IMR-90 (cell line): Measurements from ENCODE around the gene RIIAD1. TPM values are rescaled to one million over a fixed set of nuclear protein-coding genes. Genes with fewer than 3 reads are reported as not detected.

Source experiments
- ATAC-seq: fragments of 200-7000 bp; cut with Tn5 transposase; 2 replicates; pipeline ENCODE4 v1.9.1; 2020; ENCODE audit warnings: low read depth, mild to moderate bottlenecking, moderate library complexity
- BruUV-seq: library from RNA; stranded (reverse); fragments of 400-500 nt; replicated peaks from 2 replicates; lab custom pipeline; 2021; lab: Mats Ljungman, UMichigan
- CTCF ChIA-PET: fragments of 300-600 bp; formaldehyde crosslinking; extraction: SDS; loops from one replicate; lab custom pipeline; 2021; ENCODE audit warnings: antibody characterized with exemption; lab: Yijun Ruan, JAX
- POLR2A ChIA-PET: fragments of 300-600 bp; sonication (Branson Sonifier 250); formaldehyde crosslinking; loops from one replicate; lab custom pipeline; 2022; ENCODE audit warnings: antibody characterized with exemption; ENCODE audit not compliant: unreplicated experiment; lab: Charles Lee
- DNase-seq: peaks from one replicate; pipeline ENCODE4 v3.0.0; 2013
- H2AFZ ChIP-seq: replicated peaks from 2 replicates; pipeline ENCODE3; 2013; ENCODE audit warnings: low read length, mild to moderate bottlenecking; ENCODE audit not compliant: poor library complexity
- H2AK5ac ChIP-seq: 2 replicates; pipeline ENCODE4 v1.6.1; 2013; ENCODE audit warnings: low read depth, low read length, inconsistent platforms
- H2AK9ac ChIP-seq: replicated peaks from 2 replicates; pipeline ENCODE3; 2013; ENCODE audit warnings: mild to moderate bottlenecking, low read depth, low read length, moderate library complexity; ENCODE audit not compliant: poor library complexity
- H2BK120ac ChIP-seq: 2 replicates; pipeline ENCODE4 v1.6.1; 2013; ENCODE audit warnings: low read depth, low read length, inconsistent platforms
- H2BK15ac ChIP-seq: 3 replicates; pipeline ENCODE4 v1.6.1; 2013; ENCODE audit warnings: low read depth, low read length, inconsistent platforms
- H2BK20ac ChIP-seq: 2 replicates; pipeline ENCODE4 v1.6.1; 2013; ENCODE audit warnings: low read depth, mild to moderate bottlenecking, inconsistent platforms, low read length, moderate library complexity
- H2BK5ac ChIP-seq: 2 replicates; pipeline ENCODE4 v1.6.1; 2013; ENCODE audit warnings: mild to moderate bottlenecking, low read depth, low read length, inconsistent platforms; ENCODE audit not compliant: poor library complexity, severe bottlenecking
- H3K14ac ChIP-seq: replicated peaks from 2 replicates; pipeline ENCODE4 v1.6.1; 2013; ENCODE audit warnings: low read depth, low read length, inconsistent platforms
- H3K18ac ChIP-seq: 2 replicates; pipeline ENCODE4 v1.6.1; 2013; ENCODE audit warnings: low read depth, low read length, control low read depth
- H3K23ac ChIP-seq: 2 replicates; pipeline ENCODE4 v1.6.1; 2013; ENCODE audit warnings: low read depth, low read length, inconsistent platforms
- H3K27ac ChIP-seq: 2 replicates; pipeline ENCODE4 v1.5.1; 2013; ENCODE audit warnings: mild to moderate bottlenecking, control low read depth, low read length; ENCODE audit not compliant: insufficient read depth
- H3K27me3 ChIP-seq: 2 replicates; pipeline ENCODE4 v1.6.1; 2013; ENCODE audit warnings: low read length; ENCODE audit not compliant: control insufficient read depth, insufficient read depth
- H3K36me3 ChIP-seq: 2 replicates; pipeline ENCODE4 v1.6.1; 2013; ENCODE audit warnings: low read length, mixed read lengths; ENCODE audit not compliant: control insufficient read depth, insufficient read depth
- H3K4ac ChIP-seq: 2 replicates; pipeline ENCODE4 v1.6.1; 2013; ENCODE audit warnings: low read depth, low read length, inconsistent platforms
- H3K4me1 ChIP-seq: 2 replicates; pipeline ENCODE4 v1.6.1; 2013; ENCODE audit warnings: low read length, mixed read lengths; ENCODE audit not compliant: control insufficient read depth, insufficient read depth
- H3K4me2 ChIP-seq: 2 replicates; pipeline ENCODE4 v1.6.1; 2013; ENCODE audit warnings: low read depth, mild to moderate bottlenecking, control low read depth, low read length, moderate library complexity
- H3K4me3 ChIP-seq: 2 replicates; pipeline ENCODE4 v1.5.1; 2013; ENCODE audit warnings: low read depth, mild to moderate bottlenecking, control low read depth, low read length, moderate library complexity; ENCODE audit not compliant: insufficient read depth
- H3K56ac ChIP-seq: 2 replicates; pipeline ENCODE4 v1.6.1; 2013; ENCODE audit warnings: low read length, inconsistent platforms; ENCODE audit not compliant: insufficient read depth; ENCODE audit errors: extremely low read depth
- H3K79me1 ChIP-seq, 2 experiments: 2 replicates each; pipeline ENCODE4 v1.6.1; 2013; ENCODE audit warnings: low read length in 2 of 2, inconsistent platforms in 1 of 2, low read depth in 1 of 2
- H3K9ac ChIP-seq: 2 replicates; pipeline ENCODE4 v1.6.1; 2013; ENCODE audit warnings: low read depth, low read length, control low read depth
- H3K9me1 ChIP-seq: 2 replicates; pipeline ENCODE4 v1.6.1; 2013; ENCODE audit warnings: low read length, inconsistent platforms; ENCODE audit not compliant: insufficient read depth
- H3K9me3 ChIP-seq: 2 replicates; pipeline ENCODE4 v1.6.1; 2013; ENCODE audit warnings: low read length; ENCODE audit not compliant: control insufficient read depth, insufficient read depth
- H4K20me1 ChIP-seq: 2 replicates; pipeline ENCODE4 v1.6.1; 2013; ENCODE audit warnings: low read length, inconsistent platforms; ENCODE audit not compliant: insufficient read depth
- H4K5ac ChIP-seq: 2 replicates; pipeline ENCODE4 v1.6.1; 2013; ENCODE audit warnings: mild to moderate bottlenecking, low read depth, low read length, control low read depth
- H4K8ac ChIP-seq, 2 experiments: 2 replicates each; pipeline ENCODE4 v1.6.1; 2013; ENCODE audit warnings: low read depth in 2 of 2, low read length in 2 of 2, control low read depth in 1 of 2, inconsistent platforms in 1 of 2
- H4K91ac ChIP-seq: 2 replicates; pipeline ENCODE4 v1.6.1; 2013; ENCODE audit warnings: low read depth, low read length, inconsistent platforms; ENCODE audit not compliant: insufficient read depth
- BHLHE40 ChIP-seq: fragments of 150-350 bp; IDR thresholded peaks from 2 replicates; pipeline ENCODE4 v1.6.1; 2016; ENCODE audit warnings: mild to moderate bottlenecking, low read depth, low read length
- CHD1 ChIP-seq: IDR thresholded peaks from 2 replicates; pipeline ENCODE4 v1.6.1; 2012; ENCODE audit warnings: low read depth, low read length, improper control_type of control experiment
- FOS ChIP-seq: fragments of 150-350 bp; IDR thresholded peaks from 2 replicates; pipeline ENCODE4 v1.6.1; 2016; ENCODE audit warnings: low read depth, low read length
- MAZ ChIP-seq: IDR thresholded peaks from 2 replicates; pipeline ENCODE4 v1.6.1; 2012; ENCODE audit warnings: low read depth, mild to moderate bottlenecking, low read length, improper control_type of control experiment, moderate library complexity, borderline replicate concordance
- MXI1 ChIP-seq: IDR thresholded peaks from 2 replicates; pipeline ENCODE4 v1.6.1; 2012; ENCODE audit warnings: low read depth, mild to moderate bottlenecking, low read length, moderate library complexity, borderline replicate concordance
- NFE2L2 ChIP-seq: fragments of 150-350 bp; IDR thresholded peaks from 2 replicates; pipeline ENCODE4 v1.6.1; 2016; ENCODE audit warnings: low read depth, mild to moderate bottlenecking, low read length
- POLR2A ChIP-seq: IDR thresholded peaks from 2 replicates; pipeline ENCODE4 v1.6.1; 2012; ENCODE audit warnings: mild to moderate bottlenecking, low read depth, low read length
- RAD21 ChIP-seq: IDR thresholded peaks from 2 replicates; pipeline ENCODE4 v1.6.1; 2012; ENCODE audit warnings: low read length, improper control_type of control experiment
- RFX5 ChIP-seq: IDR thresholded peaks from 2 replicates; pipeline ENCODE4 v1.8.0; 2012; ENCODE audit warnings: low read depth, mild to moderate bottlenecking, low read length, moderate library complexity
- WGBS, 2 experiments: methylation state at CpG; one replicate each; pipeline versions ENCODE4 v1.1.5 to v1.1.7; 2013; ENCODE audit warnings: missing lambda C conversion rate in 2 of 2; ENCODE audit not compliant: insufficient read length in 1 of 2; ENCODE audit errors: extremely low coverage in 2 of 2; 5-methylcytosine and 5-hydroxymethylcytosine counted together
- dilution Hi-C: fragments of 300-500 bp; cut with HindIII; formaldehyde crosslinking; loops from one replicate; pipeline ENCODE4 v1.14.3; 2018; ENCODE audit warnings: low sequenced_read_pairs; ENCODE audit not compliant: unreplicated experiment
- in situ Hi-C: fragments of 300-500 bp; cut with MboI; formaldehyde crosslinking; loops from 3 replicates; pipeline ENCODE4 v1.14.3; 2019; ENCODE audit warnings: low sequenced_read_pairs, inconsistent platforms, mixed read lengths
- intact Hi-C: fragments of 100-400 bp; cut with micrococcal nuclease; formaldehyde crosslinking; loops from 2 replicates; pipeline ENCODE4 v1.10.0; 2022
- polyA plus RNA-seq, 3 experiments: library from polyadenylated mRNA; depleted of rRNA; stranded (reverse); fragments of >200 nt; gene quantifications; 2 replicates each; pipeline ENCODE4 v1.2.3, GENCODE V29; 2012; ENCODE audit warnings: low replicate concordance in 1 of 3
- total RNA-seq: library from RNA; depleted of rRNA; stranded (reverse); fragments of >200 nt; gene quantifications from 2 replicates; pipeline ENCODE4 v1.2.3, GENCODE V29; 2012
- TF ChIP-seq, protein P1 (sequence below): fragments of 150-350 bp; IDR thresholded peaks from 2 replicates; pipeline ENCODE4 v1.6.1; 2016; ENCODE audit warnings: low read depth, mild to moderate bottlenecking, low read length, moderate library complexity, borderline replicate concordance

The RIIAD1 gene
- total and polyA plus RNA-seq, 2 of the 4 experiments (the other 2 are of a cell fraction): not detected

DNA sequence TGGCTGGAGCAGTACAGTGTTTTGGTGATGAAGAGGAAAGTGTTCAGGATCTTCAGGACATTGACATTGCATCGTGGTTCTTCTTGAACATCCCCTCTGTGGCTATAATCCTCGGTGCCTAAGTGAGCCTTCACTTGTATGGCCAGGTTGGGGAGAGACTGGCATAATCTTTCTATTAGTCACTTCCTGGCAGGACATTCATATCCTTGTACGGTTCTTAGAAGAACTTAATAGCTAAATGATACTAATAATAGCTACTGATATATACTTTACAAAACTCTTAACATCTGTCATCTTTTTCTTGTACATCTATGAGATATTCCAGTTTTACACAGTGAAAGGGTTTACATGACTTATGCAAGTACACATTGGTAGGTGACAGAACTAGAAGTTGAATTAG, 40.5 kb upstream of the RIIAD1 start:
- ChIA-PET POLR2A (no interaction called here), CTCF (interaction anchor here (1.2 kb wide), 1 partner anchor 15 kb away, joined by 3 read pairs; no protein-coding TSS in a partner anchor)
- H2BK5ac ChIP-seq: peak overlapping the region; percentile 100
- H2AK5ac ChIP-seq: peak overlapping the region; percentile 71; the same call in 1 of the 2 replicates
- in situ Hi-C loops: no loop called here
- WGBS, 2 experiments: no CpG with 5 or more reads among the region's 3 CpGs
- H3K56ac ChIP-seq: peak overlapping the region; percentile 94
- no peak overlapping the region for H2AK9ac ChIP-seq
- H4K20me1 ChIP-seq: no peaks in the 10 kb centered on the region
- peaks cover 0 to 7% of the 10 kb centered on the region in 2 experiments; a peak in 2 of 4 replicates for H3K79me1 ChIP-seq
- H3K27ac ChIP-seq: peak overlapping the region; percentile 74
- H3K18ac ChIP-seq: peak overlapping the region; percentile 62; the same call in 1 of the 2 replicates
- H3K14ac ChIP-seq: peak overlapping the region; percentile 96
- peak overlapping the region; percentile 27 to 87 for H4K8ac ChIP-seq
- H3K4ac ChIP-seq: peak overlapping the region; percentile 96; the same call in 1 of the 2 replicates
- H3K4me3 ChIP-seq: no peak overlapping the region
- dilution Hi-C loops: no loop called here
- peak overlapping the region; percentile 74; the same call in 2 of the 3 replicates for H2BK15ac ChIP-seq
- H3K23ac ChIP-seq: peak overlapping the region; percentile 91
- H2BK20ac ChIP-seq: peak overlapping the region; percentile 96
- peaks cover 6% of the 10 kb centered on the region; the same call in 1 of the 2 replicates for H3K4me1 ChIP-seq
- BruUV-seq: no TSS peak
- H2AFZ ChIP-seq: no peak overlapping the region
- peak overlapping the region; percentile 4; the same call in 1 of the 2 replicates for H3K9ac ChIP-seq
- H3K9me3 ChIP-seq: no peaks in the 10 kb centered on the region
- H3K4me2 ChIP-seq: peak overlapping the region; percentile 87
- H2BK120ac ChIP-seq: peak overlapping the region; percentile 97
- peak; percentile 89 for DNase-seq
- ATAC-seq: peak; percentile 98
- intact Hi-C loops: no loop called here
- H3K36me3 ChIP-seq: peaks cover 2% of the 10 kb centered on the region
- peak overlapping the region; percentile 62 for H4K91ac ChIP-seq
- H4K5ac ChIP-seq: peak overlapping the region; percentile 78
- no peak for TF ChIP-seq MAZ
- no peak for TF ChIP-seq POLR2A
- TF ChIP-seq BHLHE40: no peak
- TF ChIP-seq MXI1: no peak
- no peak for TF ChIP-seq CHD1
- TF ChIP-seq, protein P1, sequence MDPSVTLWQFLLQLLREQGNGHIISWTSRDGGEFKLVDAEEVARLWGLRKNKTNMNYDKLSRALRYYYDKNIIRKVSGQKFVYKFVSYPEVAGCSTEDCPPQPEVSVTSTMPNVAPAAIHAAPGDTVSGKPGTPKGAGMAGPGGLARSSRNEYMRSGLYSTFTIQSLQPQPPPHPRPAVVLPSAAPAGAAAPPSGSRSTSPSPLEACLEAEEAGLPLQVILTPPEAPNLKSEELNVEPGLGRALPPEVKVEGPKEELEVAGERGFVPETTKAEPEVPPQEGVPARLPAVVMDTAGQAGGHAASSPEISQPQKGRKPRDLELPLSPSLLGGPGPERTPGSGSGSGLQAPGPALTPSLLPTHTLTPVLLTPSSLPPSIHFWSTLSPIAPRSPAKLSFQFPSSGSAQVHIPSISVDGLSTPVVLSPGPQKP: no peak
- TF ChIP-seq NFE2L2: no peak
- no peak for TF ChIP-seq RFX5
- no peak for TF ChIP-seq RAD21
- no peak for TF ChIP-seq FOS
- no peaks in the 10 kb centered on the region for H3K27me3 ChIP-seq
- peaks cover 4% of the 10 kb centered on the region for H3K9me1 ChIP-seq
